Activated naive CD4-positive, alpha-beta T cell treated with Interleukin-2 at 50 U/mL for 16 hours (primary cell): Measurements from ENCODE around the gene SLC24A1.

Experiments
- DNase-seq: peaks from one replicate; pipeline ENCODE4 v3.0.0-alpha.2; 2020

Gene SLC24A1

DNA sequence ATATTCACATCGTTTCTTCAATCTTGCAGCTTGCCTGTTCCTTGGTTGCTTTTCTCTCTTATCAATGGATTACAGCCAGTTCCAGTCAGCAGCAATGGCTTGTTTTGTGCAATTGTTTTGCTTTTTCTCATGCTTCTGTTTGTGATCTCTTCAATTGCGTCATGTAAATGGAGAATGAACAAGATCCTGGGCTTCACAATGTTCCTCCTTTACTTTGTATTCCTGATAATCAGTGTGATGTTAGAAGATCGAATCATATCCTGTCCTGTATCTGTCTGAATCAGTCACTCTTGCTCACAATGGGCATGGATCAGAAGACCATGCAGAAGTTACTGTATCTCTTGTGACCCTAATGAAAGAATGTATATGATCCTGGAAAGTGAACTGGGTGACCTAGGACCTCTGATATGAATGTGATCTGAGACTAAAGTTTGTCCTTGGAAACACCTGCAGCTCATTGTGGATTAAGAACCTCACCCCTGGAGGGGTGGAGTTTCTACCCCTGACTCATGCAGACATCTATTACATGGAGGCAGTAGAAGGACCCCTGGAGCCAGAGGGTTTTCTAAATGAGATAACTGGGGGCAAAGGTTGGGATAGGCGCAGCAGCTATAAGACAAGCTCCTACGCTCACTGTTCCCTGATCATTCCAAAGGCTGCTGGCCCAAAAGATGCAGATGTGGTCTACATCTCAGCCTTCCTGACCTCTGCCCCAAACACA, 32.2 kb downstream of the SLC24A1 start:
- DNase-seq: no peak

- DNase-seq: no peak
Observed at GRCh38 chr15:65655026-65655425, 33.3 kb downstream of the SLC24A1 start.

- DNase-seq: no peak
Observed at GRCh38 chr15:65655457-65655856, 33.7 kb downstream of the SLC24A1 start.

- DNase-seq: no peak
Observed at GRCh38 chr15:65659502-65660052, 37.8 kb downstream of the SLC24A1 start.

DNA sequence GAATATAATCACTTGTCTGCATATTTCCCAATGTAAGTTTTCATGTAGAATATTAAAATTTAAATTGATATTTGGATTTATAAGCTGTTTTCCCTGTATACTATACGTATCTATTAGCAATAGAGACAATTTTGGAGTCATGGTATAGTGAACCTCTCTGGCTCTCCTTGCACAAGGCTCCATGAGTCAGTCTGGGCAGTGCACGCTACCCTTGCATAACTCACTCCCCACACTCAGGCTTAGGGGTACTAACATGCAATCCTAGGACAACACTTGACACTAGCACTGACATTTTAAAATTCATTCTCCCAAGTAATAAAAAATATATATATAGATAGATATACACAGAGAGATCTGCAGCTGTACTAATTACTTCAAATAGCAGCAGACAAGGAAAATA, 39.2 kb downstream of the SLC24A1 start:
- no peak for DNase-seq

- no peak for DNase-seq
Observed at GRCh38 chr15:65663521-65663920, 41.8 kb downstream of the SLC24A1 start.

- DNase-seq: no peak
Observed at GRCh38 chr15:65666257-65666656, 44.5 kb downstream of the SLC24A1 start.

- DNase-seq: no peak
Observed at GRCh38 chr15:65675551-65675950, 53.8 kb downstream of the SLC24A1 start.

- no peak for DNase-seq
Observed at GRCh38 chr15:65676123-65676522, 54.4 kb downstream of the SLC24A1 start.

DNA sequence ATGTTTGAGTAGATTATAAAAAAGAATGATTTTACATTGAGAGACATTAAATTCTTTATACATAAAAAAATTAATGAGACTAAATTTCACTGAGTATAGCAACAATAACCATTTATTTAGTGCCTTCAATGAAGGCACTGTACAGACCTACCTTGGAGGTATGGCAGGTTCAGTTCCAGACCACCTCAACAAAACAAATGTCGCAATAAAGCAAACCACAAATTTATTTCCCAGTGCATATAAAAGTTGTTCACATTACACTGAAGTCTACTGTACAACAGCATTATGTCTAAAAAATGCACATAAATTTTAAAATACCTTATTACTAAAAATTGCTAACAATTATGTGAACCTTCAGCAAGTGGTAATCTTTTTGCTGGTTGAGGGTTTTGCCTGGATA, 58.8 kb downstream of the SLC24A1 start:
- DNase-seq: no peak

DNA sequence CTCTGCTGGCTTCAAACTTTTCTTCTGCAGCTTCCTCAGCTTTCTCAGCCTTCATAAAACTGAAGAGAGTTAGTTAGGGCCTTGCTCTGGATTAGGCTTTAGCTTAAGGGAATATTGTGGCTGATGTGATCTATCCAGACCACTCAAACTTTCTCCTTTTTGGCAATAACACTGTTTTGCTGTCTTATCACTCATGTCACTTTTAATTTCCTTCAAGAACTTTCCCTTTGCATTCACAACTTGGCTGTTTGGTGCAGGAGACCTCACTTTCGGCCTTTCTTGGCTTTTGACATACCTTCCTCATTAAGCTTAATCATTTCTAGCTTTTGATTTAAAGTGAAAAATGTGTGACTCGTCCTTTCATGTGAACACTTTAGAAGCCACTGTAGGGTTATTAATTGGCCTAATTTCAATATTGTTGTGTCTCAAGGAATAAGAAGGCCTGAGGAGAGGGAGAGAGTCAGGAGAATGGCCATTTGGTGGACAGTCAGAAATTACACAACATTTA, 60.7 kb downstream of the SLC24A1 start:
- no peak for DNase-seq

DNA sequence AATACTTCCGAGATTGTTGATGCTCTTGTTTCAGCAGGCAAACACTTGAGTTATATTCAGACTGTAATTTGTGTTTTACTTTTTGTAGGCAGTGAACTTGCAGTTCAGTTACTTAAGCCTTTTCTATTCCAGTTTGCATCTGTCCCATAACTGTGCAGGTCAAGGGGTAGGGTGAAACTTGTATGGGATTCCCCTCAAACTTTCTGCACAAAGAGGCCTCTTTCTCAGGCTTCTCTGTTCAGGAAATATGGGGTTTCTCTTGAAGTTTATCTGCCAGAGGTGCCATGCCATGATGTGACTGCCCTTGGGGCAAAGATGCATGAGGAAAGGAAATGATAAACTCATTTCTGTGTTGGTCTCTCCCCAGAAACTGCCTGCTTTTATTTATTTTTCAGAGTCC, 66.7 kb downstream of the SLC24A1 start:
- no peak for DNase-seq

GRCh38 chr15:65690173-65690572, 68.4 kb downstream of the SLC24A1 start:
- no peak for DNase-seq

DNA sequence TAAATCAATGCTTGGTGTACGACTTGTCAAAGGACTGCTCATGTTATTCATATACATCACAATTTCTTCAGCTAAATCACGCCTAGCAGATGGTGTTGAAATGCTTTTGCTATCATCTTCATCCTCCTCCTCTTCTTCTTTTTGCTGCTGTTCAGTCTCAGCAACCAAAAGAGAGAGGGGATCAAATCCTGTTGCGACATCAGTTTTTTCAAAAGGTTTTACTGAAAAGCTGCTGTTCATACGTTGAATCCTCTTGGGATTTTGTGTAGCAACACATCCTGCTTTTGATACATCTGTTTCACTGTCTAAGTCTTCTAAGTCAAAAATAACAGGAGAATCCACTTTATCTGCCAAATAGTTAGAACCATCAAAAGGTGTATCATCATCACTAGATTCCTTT, 69.0 kb downstream of the SLC24A1 start:
- DNase-seq: no peak

DNA sequence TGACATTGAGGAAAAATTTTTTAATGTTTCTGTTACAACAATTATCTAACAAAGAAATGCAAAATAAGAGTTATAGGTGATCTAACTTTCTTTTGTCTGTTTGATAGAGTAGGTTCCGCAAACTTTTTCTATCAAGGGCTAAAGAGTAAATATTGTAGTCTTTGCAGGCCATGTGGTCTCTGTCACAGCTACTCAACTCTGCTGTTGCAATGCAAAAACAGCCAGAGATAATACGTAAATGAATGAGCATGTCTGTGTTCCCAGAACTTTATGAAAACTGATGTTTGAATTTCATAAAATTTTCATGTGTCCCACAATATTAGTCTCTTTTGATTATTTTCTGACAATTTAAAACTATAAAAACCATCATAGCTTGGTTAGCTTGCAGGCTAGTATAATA, 73.3 kb downstream of the SLC24A1 start:
- no peak for DNase-seq
